Endothelial cell of umbilical vein (primary cell): ENCODE measurements around the gene ZNF483. TPM values are rescaled to one million over a fixed set of nuclear protein-coding genes. Genes with fewer than 3 reads are reported as not detected.

Experiments used
- BruUV-seq: library from RNA; stranded (reverse); fragments of 400-500 nt; replicated peaks from 2 replicates; lab custom pipeline; 2021; lab: Mats Ljungman, UMichigan
- CTCF ChIA-PET: fragments of 300-600, 350-600 bp; sonication (Branson Sonifier 250); formaldehyde crosslinking; loops from one replicate; lab custom pipeline; 2021; ENCODE audit warnings: antibody characterized with exemption, inconsistent platforms; lab: Charles Lee
- POLR2A ChIA-PET: fragments of 300-600, 350-600 bp; sonication (Branson Sonifier 250); formaldehyde crosslinking; loops from one replicate; lab custom pipeline; 2021; ENCODE audit warnings: antibody characterized with exemption, inconsistent platforms; lab: Charles Lee
- DNase-seq: peaks from one replicate; pipeline ENCODE4 v3.0.0-alpha.2; 2011; ENCODE audit warnings: low read depth, low spot score
- FAIRE-seq: peaks from 2 replicates; lab custom pipeline; 2011; peaks lifted over from hg19 to GRCh38; lab: Jason Lieb, UNC
- H2AFZ ChIP-seq: 2 replicates; pipeline ENCODE4 v1.6.0; 2012; ENCODE audit warnings: low read depth, low read length, control low read depth, inconsistent platforms
- H3K27ac ChIP-seq: 2 replicates; pipeline ENCODE4 v1.5.1; 2011; ENCODE audit warnings: low read depth, mild to moderate bottlenecking, control low read depth, low read length, moderate library complexity; ENCODE audit not compliant: insufficient read depth
- H3K27me3 ChIP-seq, 2 experiments: 2 replicates each; pipeline versions ENCODE4 v1.6.0 to v1.6.1; 2011; ENCODE audit warnings: low read length in 2 of 2, mixed read lengths in 1 of 2; ENCODE audit not compliant: control insufficient read depth in 2 of 2, insufficient read depth in 2 of 2
- H3K36me3 ChIP-seq, 2 experiments: 2 replicates in 1 of 2; 3 replicates in 1 of 2; pipeline ENCODE4 v1.5.1; 2011; ENCODE audit warnings: low read length in 2 of 2, mild to moderate bottlenecking in 1 of 2, moderate library complexity in 1 of 2; ENCODE audit not compliant: control insufficient read depth in 2 of 2, insufficient read depth in 2 of 2; ENCODE audit errors: extremely low read depth in 1 of 2
- H3K4me1 ChIP-seq: 3 replicates; pipeline ENCODE4 v1.5.1; 2011; ENCODE audit warnings: mild to moderate bottlenecking, low read length; ENCODE audit not compliant: control insufficient read depth, insufficient read depth; ENCODE audit errors: extremely low read depth
- H3K4me2 ChIP-seq: 2 replicates; pipeline ENCODE4 v1.6.1; 2011; ENCODE audit warnings: low read length, control low read depth, mixed read lengths; ENCODE audit not compliant: insufficient read depth
- H3K4me3 ChIP-seq, 3 experiments: fragments of 200-600 bp in 1 of 3; sonication (generic), shearing (Covaris generic) in 1 of 3; replicated peaks in 1 of 3; 2 replicates each; pipeline ENCODE4 v1.5.1; 2011 to 2016; ENCODE audit warnings: control low read depth in 3 of 3, low read length in 3 of 3, mild to moderate bottlenecking in 2 of 3, inconsistent platforms in 1 of 3, low read depth in 1 of 3, moderate library complexity in 1 of 3; ENCODE audit not compliant: insufficient read depth in 1 of 3
- H3K79me2 ChIP-seq: 2 replicates; pipeline ENCODE4 v1.6.0; 2012; ENCODE audit warnings: low read length, inconsistent platforms; ENCODE audit not compliant: control insufficient read depth, insufficient read depth
- H3K9ac ChIP-seq: replicated peaks from 2 replicates; pipeline ENCODE3; 2011; ENCODE audit warnings: low read length, control low read depth; ENCODE audit not compliant: insufficient read depth; ENCODE audit errors: extremely low read depth
- H3K9me1 ChIP-seq: replicated peaks from 3 replicates; pipeline ENCODE4 v1.6.0; 2011; ENCODE audit warnings: mild to moderate bottlenecking, low read length; ENCODE audit not compliant: control insufficient read depth, insufficient read depth; ENCODE audit errors: extremely low read depth
- H3K9me3 ChIP-seq: replicated peaks from 2 replicates; pipeline ENCODE4 v1.5.1; 2012; ENCODE audit warnings: low read length, inconsistent platforms; ENCODE audit not compliant: control insufficient read depth, insufficient read depth
- H4K20me1 ChIP-seq: replicated peaks from 2 replicates; pipeline ENCODE3; 2011; ENCODE audit warnings: mild to moderate bottlenecking, low read length; ENCODE audit not compliant: control insufficient read depth, insufficient read depth; ENCODE audit errors: extremely low read depth
- EZH2 ChIP-seq: IDR thresholded peaks from 2 replicates; pipeline ENCODE4 v1.6.1; 2012; ENCODE audit warnings: borderline replicate concordance, low read depth, mild to moderate bottlenecking, moderate library complexity, low read length, inconsistent platforms; ENCODE audit not compliant: severe bottlenecking
- FOS ChIP-seq: IDR thresholded peaks from 2 replicates; pipeline ENCODE4 v1.6.1; 2011; ENCODE audit warnings: mild to moderate bottlenecking, low read length, moderate library complexity, borderline replicate concordance; ENCODE audit not compliant: insufficient read depth
- GATA2 ChIP-seq: IDR thresholded peaks from 2 replicates; pipeline ENCODE4 v1.7.0; 2011; ENCODE audit warnings: low read depth, mild to moderate bottlenecking, moderate library complexity, mixed read lengths, low read length; ENCODE audit not compliant: insufficient read length, insufficient read depth
- JUN ChIP-seq: IDR thresholded peaks from 2 replicates; pipeline ENCODE4 v1.6.1; 2011; ENCODE audit warnings: borderline replicate concordance, low read depth; ENCODE audit not compliant: insufficient read length, insufficient read depth
- MYC ChIP-seq: IDR thresholded peaks from one replicate; pipeline ENCODE4 v1.6.1; 2011; ENCODE audit warnings: mild to moderate bottlenecking, low read depth, low read length
- POLR2A ChIP-seq: IDR thresholded peaks from 2 replicates; pipeline ENCODE4 v1.6.1; 2012; ENCODE audit warnings: low read depth, mild to moderate bottlenecking, control low read depth, low read length
- POLR2AphosphoS5 ChIP-seq: IDR thresholded peaks from 2 replicates; pipeline ENCODE4 v1.6.1; 2012; ENCODE audit warnings: low read depth, mild to moderate bottlenecking, control low read depth, low read length, moderate library complexity; ENCODE audit not compliant: insufficient read depth
- dilution Hi-C: fragments of 300-500 bp; cut with MboI; formaldehyde crosslinking; loops from one replicate; pipeline ENCODE4 v1.15.0; 2019; ENCODE audit warnings: low sequenced_read_pairs; ENCODE audit not compliant: extremely low pct_ligation_motif_present
- intact Hi-C: fragments of 100-400 bp; cut with micrococcal nuclease; formaldehyde crosslinking; loops from one replicate; pipeline ENCODE4 v1.10.0; 2022
- polyA plus RNA-seq, 4 experiments: library from polyadenylated mRNA; depleted of rRNA in 3 of 4; stranded (reverse) in 3 of 4; unstranded in 1 of 4; fragments of >200 nt; gene quantifications; 2 replicates each; pipeline versions ENCODE4 v1.2.1 to v1.2.3, GENCODE V29; 2011 to 2012; ENCODE audit warnings: missing spikeins in 1 of 4
- total RNA-seq: library from RNA; stranded (reverse); gene quantifications from 2 replicates; pipeline ENCODE4 v1.2.3, GENCODE V29; 2021
- TF ChIP-seq, protein P1 (sequence below): IDR thresholded peaks from 2 replicates; pipeline ENCODE4 v1.6.1; 2011; ENCODE audit not compliant: insufficient read depth, insufficient read length
- TF ChIP-seq, protein P2 (sequence below), 2 donors: IDR thresholded peaks; 1 replicate in 1 of 2; 2 replicates in 1 of 2; pipeline ENCODE4 v1.5.1; 2011; ENCODE audit warnings: low read length in 2 of 2, mild to moderate bottlenecking in 2 of 2, moderate library complexity in 2 of 2, control low read depth in 1 of 2, inconsistent platforms in 1 of 2, low read depth in 1 of 2; ENCODE audit not compliant: insufficient read depth in 1 of 2; ENCODE audit errors: extremely low read depth in 1 of 2

Gene ZNF483
- total and polyA plus RNA-seq, 2 donors (not counting 3 experiments of a cell fraction or from before 2014, with no cell fraction given): 0.23 to 2.0 TPM

DNA sequence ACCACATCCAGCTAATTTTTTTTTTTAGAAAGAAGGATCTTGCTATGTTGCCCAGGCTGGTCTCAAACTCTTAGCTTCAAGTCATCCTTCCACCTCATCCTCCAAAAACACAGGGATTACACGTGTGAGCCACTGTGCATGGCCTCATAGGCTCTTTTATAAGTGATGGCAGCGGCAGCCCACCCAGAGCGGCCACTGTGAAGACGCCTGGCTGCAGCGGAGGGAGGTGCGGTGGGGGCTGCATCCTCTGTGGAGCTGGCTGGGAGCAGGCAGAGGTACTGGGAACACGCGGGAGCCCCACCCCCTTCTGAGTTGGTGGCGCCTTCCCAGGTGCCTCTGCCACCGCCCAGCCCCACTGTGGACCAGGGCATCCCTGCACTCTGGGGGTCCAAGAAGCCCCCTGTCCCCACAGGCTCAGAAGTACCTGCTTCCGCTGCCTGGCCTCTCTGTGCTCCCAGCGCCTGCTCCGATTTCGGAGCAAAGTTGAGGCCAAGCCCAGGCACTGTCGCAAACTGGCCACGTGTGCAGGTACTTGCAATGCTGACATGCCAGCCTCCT is 23.9 kb upstream of the ZNF483 start:
- no peak overlapping the region for H3K9ac ChIP-seq
- no peak overlapping the region for H2AFZ ChIP-seq
- H3K9me1 ChIP-seq: no peaks in the 10 kb centered on the region
- FAIRE-seq (no peak), DNase-seq (no peak)
- H3K79me2 ChIP-seq: no peaks in the 10 kb centered on the region
- H3K4me1 ChIP-seq: no peaks in the 10 kb centered on the region
- H3K4me3 ChIP-seq: no peak overlapping the region
- no peak overlapping the region for H3K27ac ChIP-seq
- H3K36me3 ChIP-seq: no peaks in the 10 kb centered on the region
- BruUV-seq: no TSS peak
- TF ChIP-seq FOS (no peak), MYC (no peak), GATA2 (no peak), JUN (no peak), EZH2 (no peak), POLR2A (no peak), POLR2AphosphoS5 (no peak)
- TF ChIP-seq, protein P1, sequence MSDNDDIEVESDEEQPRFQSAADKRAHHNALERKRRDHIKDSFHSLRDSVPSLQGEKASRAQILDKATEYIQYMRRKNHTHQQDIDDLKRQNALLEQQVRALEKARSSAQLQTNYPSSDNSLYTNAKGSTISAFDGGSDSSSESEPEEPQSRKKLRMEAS: no peak
- TF ChIP-seq, protein P2, sequence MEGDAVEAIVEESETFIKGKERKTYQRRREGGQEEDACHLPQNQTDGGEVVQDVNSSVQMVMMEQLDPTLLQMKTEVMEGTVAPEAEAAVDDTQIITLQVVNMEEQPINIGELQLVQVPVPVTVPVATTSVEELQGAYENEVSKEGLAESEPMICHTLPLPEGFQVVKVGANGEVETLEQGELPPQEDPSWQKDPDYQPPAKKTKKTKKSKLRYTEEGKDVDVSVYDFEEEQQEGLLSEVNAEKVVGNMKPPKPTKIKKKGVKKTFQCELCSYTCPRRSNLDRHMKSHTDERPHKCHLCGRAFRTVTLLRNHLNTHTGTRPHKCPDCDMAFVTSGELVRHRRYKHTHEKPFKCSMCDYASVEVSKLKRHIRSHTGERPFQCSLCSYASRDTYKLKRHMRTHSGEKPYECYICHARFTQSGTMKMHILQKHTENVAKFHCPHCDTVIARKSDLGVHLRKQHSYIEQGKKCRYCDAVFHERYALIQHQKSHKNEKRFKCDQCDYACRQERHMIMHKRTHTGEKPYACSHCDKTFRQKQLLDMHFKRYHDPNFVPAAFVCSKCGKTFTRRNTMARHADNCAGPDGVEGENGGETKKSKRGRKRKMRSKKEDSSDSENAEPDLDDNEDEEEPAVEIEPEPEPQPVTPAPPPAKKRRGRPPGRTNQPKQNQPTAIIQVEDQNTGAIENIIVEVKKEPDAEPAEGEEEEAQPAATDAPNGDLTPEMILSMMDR (IDR thresholded peaks at IDR 0.05; ENCODE audit: extremely low read depth in 1 of 2, insufficient read depth in 1 of 2, low read depth in 1 of 2, low read length in 2 of 2): no peak
- H3K27me3 ChIP-seq: no peaks in the 10 kb centered on the region
- intact Hi-C loops (no loop called here), dilution Hi-C loops (no loop called here)
- H3K9me3 ChIP-seq: no peaks in the 10 kb centered on the region
- H3K4me2 ChIP-seq: no peak overlapping the region
- ChIA-PET POLR2A (no interaction called here), CTCF (no interaction called here)
- no peaks in the 10 kb centered on the region for H4K20me1 ChIP-seq
